ENCODE measurements around the gene ADAMTS8. TPM values are rescaled to one million over a fixed set of nuclear protein-coding genes. Genes with fewer than 3 reads are reported as not detected.

The ADAMTS8 gene
- total RNA-seq, 1 donor from 2014 or later, result 0.22 TPM

DNA sequence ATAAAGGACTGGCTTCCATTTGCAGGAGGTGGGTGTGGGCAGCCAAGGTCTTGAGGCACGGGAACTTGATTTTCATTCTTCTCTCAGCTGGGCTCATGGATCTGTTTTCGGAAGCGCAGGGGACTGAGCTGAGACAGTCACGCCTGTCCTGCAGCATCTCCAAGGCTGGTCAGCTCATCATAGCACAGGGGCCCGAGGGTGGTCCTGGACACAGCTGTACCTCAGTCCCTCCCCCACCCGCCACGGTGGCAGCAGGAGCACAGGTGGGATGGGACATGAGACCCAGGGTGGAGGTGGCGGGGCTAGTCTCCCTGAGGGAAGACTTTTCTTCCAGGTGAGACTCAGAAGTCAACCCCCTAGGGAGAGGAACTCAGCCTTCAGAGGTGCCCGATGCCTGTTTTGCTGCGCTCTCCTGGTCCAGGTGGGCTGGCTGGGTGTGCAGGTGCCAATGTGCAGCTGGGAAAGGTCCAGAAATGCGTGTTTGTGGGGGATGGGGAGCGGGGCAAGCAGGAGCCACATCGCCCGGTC, 3.7 kb downstream of the ADAMTS8 start:
- H3K27me3 Mint-ChIP-seq, result peaks cover 81% of the 10 kb centered on the region
- H3K4me1 Mint-ChIP-seq (ENCODE audit: low read depth), result peaks cover 7% of the 10 kb centered on the region
- TF ChIP-seq, protein P1, sequence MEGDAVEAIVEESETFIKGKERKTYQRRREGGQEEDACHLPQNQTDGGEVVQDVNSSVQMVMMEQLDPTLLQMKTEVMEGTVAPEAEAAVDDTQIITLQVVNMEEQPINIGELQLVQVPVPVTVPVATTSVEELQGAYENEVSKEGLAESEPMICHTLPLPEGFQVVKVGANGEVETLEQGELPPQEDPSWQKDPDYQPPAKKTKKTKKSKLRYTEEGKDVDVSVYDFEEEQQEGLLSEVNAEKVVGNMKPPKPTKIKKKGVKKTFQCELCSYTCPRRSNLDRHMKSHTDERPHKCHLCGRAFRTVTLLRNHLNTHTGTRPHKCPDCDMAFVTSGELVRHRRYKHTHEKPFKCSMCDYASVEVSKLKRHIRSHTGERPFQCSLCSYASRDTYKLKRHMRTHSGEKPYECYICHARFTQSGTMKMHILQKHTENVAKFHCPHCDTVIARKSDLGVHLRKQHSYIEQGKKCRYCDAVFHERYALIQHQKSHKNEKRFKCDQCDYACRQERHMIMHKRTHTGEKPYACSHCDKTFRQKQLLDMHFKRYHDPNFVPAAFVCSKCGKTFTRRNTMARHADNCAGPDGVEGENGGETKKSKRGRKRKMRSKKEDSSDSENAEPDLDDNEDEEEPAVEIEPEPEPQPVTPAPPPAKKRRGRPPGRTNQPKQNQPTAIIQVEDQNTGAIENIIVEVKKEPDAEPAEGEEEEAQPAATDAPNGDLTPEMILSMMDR (IDR thresholded peaks at IDR 0.05; ENCODE audit: unreplicated experiment), result no peak
- H3K4me3 Mint-ChIP-seq (ENCODE audit: low read depth), result no peak overlapping the region
- no peak for DNase-seq (ENCODE audit: low spot score, unreplicated experiment)
- H3K9me3 Mint-ChIP-seq (ENCODE audit: low read depth), result no peaks in the 10 kb centered on the region
- no peak overlapping the region for H3K27ac Mint-ChIP-seq
- no peaks in the 10 kb centered on the region for H3K36me3 Mint-ChIP-seq (ENCODE audit: insufficient read depth)

DNA sequence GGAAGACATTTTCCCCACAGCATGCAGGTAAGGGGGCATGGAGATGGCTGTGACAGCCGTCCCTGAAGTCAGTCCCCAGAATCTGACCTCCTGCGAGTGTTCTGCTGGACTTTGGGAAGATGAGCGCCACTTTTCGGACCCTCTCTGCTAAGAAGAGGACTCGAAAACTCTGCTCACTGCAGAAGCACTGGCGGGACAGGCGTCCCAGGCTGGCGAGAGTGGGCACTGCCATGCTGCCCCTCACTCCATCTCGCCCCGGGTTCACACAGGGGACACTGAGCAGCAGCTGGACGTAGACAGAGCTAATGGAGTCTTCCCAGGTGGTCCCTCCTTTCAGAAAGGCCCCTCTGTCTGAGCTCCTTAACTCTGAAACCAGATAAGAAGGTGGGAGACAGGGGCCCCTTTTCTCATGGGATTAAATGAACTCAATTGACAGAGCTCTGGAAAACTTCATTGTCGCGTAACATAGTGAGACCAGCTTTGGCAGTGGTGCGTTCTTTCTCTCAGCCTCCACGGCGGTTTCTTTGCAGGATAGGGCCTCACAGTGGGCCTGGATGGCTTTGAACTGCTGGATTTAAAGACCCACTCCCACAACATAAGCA, 4.8 kb downstream of the ADAMTS8 start:
- Mint-ChIP-seq H3K4me1 (ENCODE audit: low read depth) (peaks cover 5% of the 10 kb centered on the region), H3K27me3 (peaks cover 79% of the 10 kb centered on the region), H3K27ac (no peak overlapping the region), H3K36me3 (ENCODE audit: insufficient read depth) (no peaks in the 10 kb centered on the region), H3K9me3 (ENCODE audit: low read depth) (no peaks in the 10 kb centered on the region), H3K4me3 (ENCODE audit: low read depth) (no peak overlapping the region)
- no peak for DNase-seq (ENCODE audit: low spot score, unreplicated experiment)
- TF ChIP-seq, protein P1 (IDR thresholded peaks at IDR 0.05; ENCODE audit: unreplicated experiment), result no peak

DNA sequence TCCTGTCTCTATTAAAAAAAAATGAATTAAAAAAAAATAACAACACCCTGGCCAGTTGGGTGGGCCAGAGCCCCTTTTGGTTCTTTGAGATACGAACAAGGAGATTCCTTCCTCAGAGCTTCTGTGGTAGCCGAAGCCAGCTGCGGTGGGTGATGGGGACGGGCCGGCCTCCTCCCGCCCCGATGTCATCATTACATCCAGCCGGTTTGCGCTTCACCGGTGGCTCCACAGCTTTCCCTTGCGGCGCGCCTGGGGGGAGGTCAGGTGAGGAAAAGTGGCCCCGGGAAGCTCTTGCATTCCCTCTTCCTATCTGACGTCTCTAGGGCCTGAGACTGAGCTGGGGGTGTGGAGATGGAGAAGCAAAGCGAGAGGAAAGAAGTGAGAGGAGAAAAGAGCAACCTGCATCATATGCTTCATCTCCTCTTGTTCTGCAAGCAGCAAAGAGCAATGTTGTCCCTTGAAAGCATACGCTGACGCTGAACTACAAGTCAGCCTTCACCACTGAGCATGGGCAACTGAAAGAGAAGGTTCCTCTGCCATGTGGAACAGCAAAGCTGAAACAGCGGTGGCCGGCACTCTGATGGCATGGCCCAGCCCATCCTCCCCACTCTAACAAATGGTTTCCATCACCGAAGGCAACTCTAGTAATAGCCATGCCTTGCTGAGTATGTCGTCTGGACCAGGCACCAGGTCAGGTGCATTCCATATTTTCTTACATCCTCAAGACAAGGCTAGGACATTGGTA, 6.0 kb downstream of the ADAMTS8 start:
- DNase-seq (ENCODE audit: low spot score, unreplicated experiment), result no peak
- no peak overlapping the region for H3K4me3 Mint-ChIP-seq (ENCODE audit: low read depth)
- H3K27ac Mint-ChIP-seq, result no peak overlapping the region
- TF ChIP-seq, protein P1 (IDR thresholded peaks at IDR 0.05; ENCODE audit: unreplicated experiment), result no peak
- H3K4me1 Mint-ChIP-seq (ENCODE audit: low read depth), result peaks cover 4% of the 10 kb centered on the region
- no peaks in the 10 kb centered on the region for H3K36me3 Mint-ChIP-seq (ENCODE audit: insufficient read depth)
- H3K9me3 Mint-ChIP-seq (ENCODE audit: low read depth), result no peaks in the 10 kb centered on the region
- H3K27me3 Mint-ChIP-seq, result peaks cover 77% of the 10 kb centered on the region

DNA sequence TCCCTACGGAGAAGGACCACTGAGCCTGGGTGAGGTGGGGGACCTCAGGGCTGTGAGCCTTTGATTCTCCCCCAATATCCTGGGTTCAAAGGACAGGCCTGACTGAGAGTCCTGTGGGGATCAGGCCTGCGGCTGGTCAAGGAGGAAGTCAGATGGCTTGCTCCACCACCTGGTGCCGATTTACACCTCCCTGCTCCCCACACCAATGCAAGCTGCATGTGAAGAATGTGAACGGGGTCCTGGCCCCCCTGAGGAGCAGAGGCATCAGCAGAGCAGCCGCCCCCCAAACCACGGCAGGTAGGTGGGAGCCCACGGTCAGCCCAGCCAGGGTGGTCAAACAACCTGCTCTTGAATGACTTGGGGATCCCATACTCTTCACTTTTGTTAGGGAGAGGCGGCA, 6.7 kb downstream of the ADAMTS8 start:
- no peaks in the 10 kb centered on the region for H3K4me1 Mint-ChIP-seq (ENCODE audit: low read depth)
- no peak overlapping the region for H3K4me3 Mint-ChIP-seq (ENCODE audit: low read depth)
- peaks cover 70% of the 10 kb centered on the region for H3K27me3 Mint-ChIP-seq
- no peak for DNase-seq (ENCODE audit: low spot score, unreplicated experiment)
- no peaks in the 10 kb centered on the region for H3K36me3 Mint-ChIP-seq (ENCODE audit: insufficient read depth)
- TF ChIP-seq, protein P1 (IDR thresholded peaks at IDR 0.05; ENCODE audit: unreplicated experiment), result no peak
- H3K9me3 Mint-ChIP-seq (ENCODE audit: low read depth), result no peaks in the 10 kb centered on the region
- no peak overlapping the region for H3K27ac Mint-ChIP-seq

DNA sequence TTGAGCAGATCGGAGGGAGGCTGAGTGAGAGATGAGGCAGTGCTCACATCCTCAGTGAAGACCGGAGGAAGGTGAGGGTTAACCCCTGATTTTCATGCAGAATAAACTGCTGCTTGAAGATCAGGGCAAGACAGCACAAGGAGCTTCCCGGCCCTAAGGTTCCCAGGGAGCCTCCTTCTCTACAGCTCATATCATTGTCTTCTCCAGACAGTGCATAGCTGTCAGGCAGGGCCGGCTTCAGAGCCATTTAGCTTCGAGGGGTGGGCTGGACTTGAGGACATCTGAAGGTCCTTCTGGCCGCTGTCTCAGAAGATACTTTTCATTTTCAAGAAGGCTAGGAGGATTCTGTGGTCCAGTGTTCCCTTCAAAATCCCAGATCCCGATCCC, 7.2 kb downstream of the ADAMTS8 start:
- TF ChIP-seq, protein P1 (IDR thresholded peaks at IDR 0.05; ENCODE audit: unreplicated experiment), result no peak
- H3K27ac Mint-ChIP-seq, result no peak overlapping the region
- H3K4me1 Mint-ChIP-seq (ENCODE audit: low read depth), result no peaks in the 10 kb centered on the region
- DNase-seq (ENCODE audit: low spot score, unreplicated experiment), result no peak
- no peaks in the 10 kb centered on the region for H3K9me3 Mint-ChIP-seq (ENCODE audit: low read depth)
- H3K27me3 Mint-ChIP-seq, result peaks cover 68% of the 10 kb centered on the region
- no peak overlapping the region for H3K4me3 Mint-ChIP-seq (ENCODE audit: low read depth)
- H3K36me3 Mint-ChIP-seq (ENCODE audit: insufficient read depth), result no peaks in the 10 kb centered on the region
